Cardiac muscle cell (in vitro differentiated cells and primary cell): Measurements from ENCODE around the gene PSG2. TPM values are rescaled to one million over a fixed set of nuclear protein-coding genes. Genes with fewer than 3 reads are reported as not detected.
"Not testable (repeated sequence)": the region's sequence is repeated elsewhere in the genome, so short reads cannot be mapped to it uniquely, and the experiment has no call there.

Source experiments
- DNase-seq, 2 donors: peaks; one replicate each; pipeline versions ENCODE4 v3.0.0 to v3.0.0-alpha.2; 2010 to 2017; ENCODE audit warnings: low read depth in 1 of 2, low spot score in 1 of 2
- H3K27ac ChIP-seq: fragments of 200-600 bp; sonication (generic); 2 replicates; pipeline ENCODE4 v1.5.1; 2016
- H3K27me3 ChIP-seq: fragments of 200-600 bp; sonication (generic); 2 replicates; pipeline ENCODE4 v1.6.0; 2016; ENCODE audit warnings: control low read depth
- H3K36me3 ChIP-seq: fragments of 200-600 bp; sonication (generic); 2 replicates; pipeline ENCODE4 v1.5.1; 2016; ENCODE audit warnings: control low read depth
- H3K4me1 ChIP-seq: fragments of 200-600 bp; sonication (generic); 2 replicates; pipeline ENCODE4 v1.8.1; 2017; ENCODE audit warnings: low read depth, mild to moderate bottlenecking, mixed run types
- H3K4me3 ChIP-seq: fragments of 200-600 bp; sonication (generic); 2 replicates; pipeline ENCODE4 v1.5.1; 2016; ENCODE audit warnings: mild to moderate bottlenecking
- H3K9me3 ChIP-seq: fragments of 200-600 bp; sonication (generic); 2 replicates; pipeline ENCODE4 v1.5.1; 2017; ENCODE audit warnings: low read depth, mild to moderate bottlenecking, control low read depth
- CTCF ChIP-seq: IDR thresholded peaks from 2 replicates; pipeline ENCODE4 v1.5.1; 2012; ENCODE audit warnings: low read depth, mild to moderate bottlenecking, low read length
- polyA plus RNA-seq: library from polyadenylated mRNA; unstranded; fragments of >200 nt; fragmentation: Nextera tagmentation; extraction: Ambion mirVana; gene quantifications from 2 replicates; pipeline ENCODE4 v1.2.1, GENCODE V29; 2016
- total RNA-seq: library from RNA; depleted of rRNA; stranded (reverse); fragments of >200 nt; gene quantifications from 2 replicates; pipeline ENCODE4 v1.2.3, GENCODE V29; 2016

The PSG2 gene
- total and polyA plus RNA-seq, 2 experiments from 2014 or later: not detected

GRCh38 chr19:43107401-43107800 is 24.9 kb upstream of the PSG2 start:
- not testable (repeated sequence) for H3K4me3 ChIP-seq, DNase-seq, H3K9me3 ChIP-seq

DNA sequence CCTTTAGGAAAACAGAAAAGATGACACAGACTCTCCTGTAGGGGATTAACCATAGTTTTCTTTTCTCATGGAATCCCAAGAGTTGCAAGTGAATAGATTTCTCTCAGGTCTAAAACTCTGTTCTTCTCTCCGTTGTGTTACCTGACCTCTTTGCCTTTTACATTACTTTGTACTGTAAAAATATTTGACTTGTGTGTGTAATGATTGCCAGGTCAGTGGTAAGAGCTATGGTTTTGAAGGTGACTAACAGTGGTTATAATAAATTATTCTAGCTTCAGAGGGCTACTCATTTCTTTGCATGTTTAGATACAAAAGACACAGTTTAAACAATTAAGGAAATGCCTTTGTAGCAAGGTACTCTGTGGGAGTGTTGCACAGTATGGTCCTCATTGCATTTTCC is 23.0 kb upstream of the PSG2 start:
- no peaks in the 10 kb centered on the region for H3K27me3 ChIP-seq
- no peaks in the 10 kb centered on the region for H3K36me3 ChIP-seq
- H3K4me1 ChIP-seq: no peaks in the 10 kb centered on the region
- H3K9me3 ChIP-seq: no peaks in the 10 kb centered on the region
- H3K27ac ChIP-seq: no peak overlapping the region
- TF ChIP-seq CTCF: no peak
- no peak overlapping the region for H3K4me3 ChIP-seq
- DNase-seq: no peak

More at GRCh38 chr19:43107401-43107800, 24.9 kb upstream of the PSG2 start:
- H3K27me3 ChIP-seq, H3K4me1 ChIP-seq, H3K36me3 ChIP-seq, H3K27ac ChIP-seq: not testable (repeated sequence)

GRCh38 chr19:43104215-43104850 is 21.8 kb upstream of the PSG2 start:
- not testable (repeated sequence) for H3K27ac ChIP-seq, H3K9me3 ChIP-seq, H3K4me1 ChIP-seq, H3K36me3 ChIP-seq, H3K4me3 ChIP-seq, H3K27me3 ChIP-seq
- DNase-seq: peak in 1 of 2 donors; percentile 35
- TF ChIP-seq CTCF: peak; percentile 36

GRCh38 chr19:43101950-43102349 is 19.4 kb upstream of the PSG2 start:
- Histone ChIP-seq H3K9me3 (no peaks in the 10 kb centered on the region), H3K4me3 (no peak overlapping the region), H3K27ac (no peak overlapping the region), H3K36me3 (no peaks in the 10 kb centered on the region), H3K4me1 (no peaks in the 10 kb centered on the region), H3K27me3 (no peaks in the 10 kb centered on the region)
- DNase-seq: no peak
- TF ChIP-seq CTCF: no peak

DNA sequence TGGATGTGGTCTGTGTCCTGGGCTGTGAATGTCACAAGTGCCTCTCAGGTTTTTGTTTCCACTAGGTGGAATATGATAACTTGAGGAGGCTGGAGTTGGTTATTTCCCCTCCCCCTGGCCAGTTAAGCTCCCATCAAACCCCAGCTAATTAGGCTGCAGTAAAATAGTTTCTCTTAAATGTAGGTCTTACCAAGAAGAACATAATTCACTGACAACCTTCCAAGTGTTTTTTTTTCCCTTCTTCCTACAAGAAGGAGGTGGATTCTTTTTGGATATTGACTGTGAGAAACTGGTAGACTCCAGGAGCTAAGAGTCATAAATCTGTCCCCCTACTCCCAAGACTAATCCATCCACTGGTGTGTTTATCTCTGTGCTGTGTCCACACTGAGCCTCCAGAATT is 15.9 kb upstream of the PSG2 start:
- not testable (repeated sequence) for H3K4me1 ChIP-seq, H3K36me3 ChIP-seq, DNase-seq, H3K9me3 ChIP-seq, H3K4me3 ChIP-seq, H3K27me3 ChIP-seq, H3K27ac ChIP-seq

GRCh38 chr19:43087702-43088340 is 5.3 kb upstream of the PSG2 start:
- peak; percentile 57 for TF ChIP-seq CTCF
- H3K36me3 ChIP-seq, H3K4me1 ChIP-seq, H3K9me3 ChIP-seq, H3K4me3 ChIP-seq, H3K27ac ChIP-seq, H3K27me3 ChIP-seq: not testable (repeated sequence)
- peak in 1 of 2 donors; percentile 76 for DNase-seq

- not testable (repeated sequence) for DNase-seq, H3K27me3 ChIP-seq, H3K36me3 ChIP-seq, H3K4me1 ChIP-seq, H3K27ac ChIP-seq, H3K9me3 ChIP-seq, H3K4me3 ChIP-seq
Measured at GRCh38 chr19:43085796-43086530, 3.5 kb upstream of the PSG2 start.
